K562 (cell line): ENCODE data around the gene ENDOV. TPM values are rescaled to one million over a fixed set of nuclear protein-coding genes. Genes with fewer than 3 reads are reported as not detected.

ENCODE experiments used
- ATAC-seq: fragments of 200-7000 bp; cut with Tn5 transposase; 3 replicates; pipeline ENCODE4 v1.9.1; 2020; ENCODE audit warnings: moderate library complexity
- BruUV-seq: library from RNA; stranded (reverse); fragments of 400-500 nt; replicated peaks from 2 replicates; lab custom pipeline; 2021; lab: Mats Ljungman, UMichigan
- CTCF ChIA-PET: fragments of 300-600 bp; formaldehyde crosslinking; extraction: SDS; loops from one replicate; lab custom pipeline; 2021; ENCODE audit warnings: low intra/inter-chr PET ratio; lab: Yijun Ruan, JAX
- POLR2A ChIA-PET: fragments of 300-600, 350-650 bp; sonication (Branson Sonifier 250); formaldehyde crosslinking; extraction: SDS; loops from one replicate; lab custom pipeline; 2021; ENCODE audit warnings: antibody characterized with exemption, inconsistent platforms; lab: Yijun Ruan, JAX
- DNase-seq, 4 experiments: peaks; one replicate each; pipeline versions ENCODE4 v3.0.0 to v3.0.0-alpha.2; 2011 to 2018; ENCODE audit warnings: low spot score in 3 of 4, mixed read lengths in 3 of 4; ENCODE audit errors: extremely low read depth in 1 of 4
- FAIRE-seq: peaks from 2 replicates; lab custom pipeline; 2011; peaks lifted over from hg19 to GRCh38; lab: Jason Lieb, UNC
- H2AFZ ChIP-seq: 2 replicates; pipeline ENCODE4 v1.6.0; 2011; ENCODE audit warnings: low read depth, low read length, control low read depth, inconsistent platforms
- H3K27ac ChIP-seq: fragments of 200-600 bp; 3 replicates; pipeline ENCODE4 v1.8.0; 2011; ENCODE audit warnings: low read depth, mild to moderate bottlenecking, control low read depth, inconsistent platforms, low read length, moderate library complexity, mixed read lengths; ENCODE audit errors: extremely low read depth
- H3K27me3 ChIP-seq, 2 experiments: fragments of 300-600 bp in 1 of 2; 2 replicates in 1 of 2; 3 replicates in 1 of 2; pipeline versions ENCODE4 v1.6.0 to v1.8.0; 2011; ENCODE audit warnings: inconsistent platforms in 2 of 2, low read length in 2 of 2, mild to moderate bottlenecking in 1 of 2, mixed read lengths in 1 of 2, moderate library complexity in 1 of 2; ENCODE audit not compliant: control insufficient read depth in 2 of 2, insufficient read depth in 2 of 2
- H3K36me3 ChIP-seq: fragments of 300-600 bp; 3 replicates; pipeline ENCODE4 v1.8.0; 2011; ENCODE audit warnings: mild to moderate bottlenecking, low read length, inconsistent platforms; ENCODE audit not compliant: control insufficient read depth, insufficient read depth
- H3K4me1 ChIP-seq, 2 experiments: fragments of 200-600 bp in 1 of 2; replicated peaks in 1 of 2; 2 replicates in 1 of 2; 3 replicates in 1 of 2; pipeline versions ENCODE4 v1.5.1 to v1.8.0; 2011; ENCODE audit warnings: inconsistent platforms in 2 of 2, low read length in 2 of 2, mild to moderate bottlenecking in 1 of 2, mixed read lengths in 1 of 2, moderate library complexity in 1 of 2; ENCODE audit not compliant: control insufficient read depth in 2 of 2, insufficient read depth in 2 of 2
- H3K4me2 ChIP-seq: 2 replicates; pipeline ENCODE4 v1.6.1; 2011; ENCODE audit warnings: low read length, control low read depth, inconsistent platforms, mixed read lengths; ENCODE audit not compliant: insufficient read depth
- H3K4me3 ChIP-seq: fragments of 200-600 bp; sonication (generic), shearing (Covaris generic); 2 replicates; pipeline ENCODE4 v1.5.1; 2016; ENCODE audit warnings: control low read depth, inconsistent platforms
- H3K79me2 ChIP-seq: fragments of 200-600 bp; 3 replicates; pipeline ENCODE4 v1.8.0; 2011; ENCODE audit warnings: low read length, inconsistent platforms; ENCODE audit not compliant: control insufficient read depth, insufficient read depth
- H3K9ac ChIP-seq, 2 experiments: 2 replicates each; pipeline versions ENCODE4 v1.6.0 to v1.6.1; 2011; ENCODE audit warnings: low read depth in 2 of 2, low read length in 2 of 2, control low read depth in 1 of 2, inconsistent platforms in 1 of 2, mild to moderate bottlenecking in 1 of 2, mixed read lengths in 1 of 2; ENCODE audit not compliant: insufficient read depth in 1 of 2
- H3K9me1 ChIP-seq: one replicate; pipeline ENCODE4 v1.6.0; 2011; ENCODE audit warnings: inconsistent platforms, mild to moderate bottlenecking, low read length, moderate library complexity; ENCODE audit not compliant: control insufficient read depth, insufficient read depth
- H3K9me3 ChIP-seq: replicated peaks from 2 replicates; pipeline ENCODE4 v1.5.1; 2011; ENCODE audit warnings: low read depth, low read length, inconsistent platforms; ENCODE audit not compliant: control insufficient read depth, insufficient read depth
- H4K20me1 ChIP-seq: replicated peaks from 2 replicates; pipeline ENCODE4 v1.6.1; 2011; ENCODE audit warnings: low read length, inconsistent platforms, mixed read lengths; ENCODE audit not compliant: control insufficient read depth, insufficient read depth
- PHF21A ChIP-seq: fragments of 450-650 bp; IDR thresholded peaks from 2 replicates; pipeline ENCODE4 v1.6.1; 2017; ENCODE audit warnings: low read depth, borderline replicate concordance
- TRIM28 ChIP-seq: fragments of 450-650 bp; IDR thresholded peaks from 2 replicates; pipeline ENCODE4 v1.6.1; 2017
- XRCC4 ChIP-seq: IDR thresholded peaks from one replicate; pipeline ENCODE4 v1.6.1; 2011; ENCODE audit not compliant: insufficient read depth, insufficient read length; ENCODE audit errors: extremely low read depth
- ZBTB33 ChIP-seq: sonication (generic); formaldehyde crosslinking; IDR thresholded peaks from 2 replicates; pipeline ENCODE4 v1.8.1; 2023; ENCODE audit warnings: mild to moderate bottlenecking, missing genetic modification reagents
- WGBS: fragments of 100-300 bp; shearing (Covaris generic); methylation state at CpG from one replicate; pipeline ENCODE4 v1.1.6; 2016; ENCODE audit warnings: low coverage, mixed read lengths; ENCODE audit not compliant: insufficient coverage; ENCODE audit errors: missing lambda C conversion rate; 5-methylcytosine and 5-hydroxymethylcytosine counted together
- in situ Hi-C: fragments of 300-500 bp; cut with MboI; formaldehyde crosslinking; loops from 4 replicates; pipeline ENCODE4 v1.15.0; 2018; ENCODE audit warnings: inconsistent platforms, mixed read lengths
- intact Hi-C: fragments of 100-400 bp; cut with micrococcal nuclease; formaldehyde crosslinking; loops from 2 replicates; pipeline ENCODE4 v1.14.2; 2022
- polyA plus RNA-seq, 8 experiments: library from polyadenylated mRNA; depleted of rRNA in 4 of 8; stranded (reverse) in 5 of 8; unstranded in 3 of 8; fragments of >200 nt; fragmentation: Nextera tagmentation in 2 of 8; fragmentation: Illumina TruSeq in 1 of 8; extraction: Ambion mirVana in 2 of 8; extraction: Trizol in 1 of 8; gene quantifications; 2 replicates each; pipeline versions ENCODE4 v1.2.1 to v1.2.3, GENCODE V29; 2011 to 2014; ENCODE audit warnings: inconsistent platforms in 1 of 8, missing spikeins in 1 of 8
- total RNA-seq, 7 experiments: library from RNA; depleted of rRNA in 6 of 7; stranded (reverse); fragments of >200 nt in 6 of 7; fragmentation: Illumina TruSeq in 2 of 7; extraction: Trizol in 2 of 7; gene quantifications; 2 replicates each; pipeline versions ENCODE4 v1.2.1 to v1.2.3, GENCODE V29; 2011 to 2021; ENCODE audit warnings: low replicate concordance in 1 of 7

The ENDOV gene
- total and polyA plus RNA-seq, 9 of the 15 experiments (the other 6 are each of a cell fraction or from before 2014, with no cell fraction given): 1.2 to 8.2 (median 3.7) TPM

GRCh38 chr17:80393241-80393890 lies 21.6 kb upstream of the ENDOV start:
- no peak overlapping the region for H2AFZ ChIP-seq
- no peak for FAIRE-seq
- H3K9me3 ChIP-seq: no peaks in the 10 kb centered on the region
- peaks cover 4 to 13% of the 10 kb centered on the region in 2 experiments; a peak in 3 of 5 replicates for H3K27me3 ChIP-seq
- no TSS peak for BruUV-seq
- H3K36me3 ChIP-seq: peaks cover 48% of the 10 kb centered on the region; the same call in 2 of the 3 replicates
- H3K9ac ChIP-seq: no peak overlapping the region
- 75% methylated on average over 13 of the region's 15 CpGs for WGBS
- in situ Hi-C loops (no loop called here), intact Hi-C loops (no loop called here)
- H4K20me1 ChIP-seq: no peaks in the 10 kb centered on the region
- TF ChIP-seq TRIM28: no peak
- no peak overlapping the region for H3K4me3 ChIP-seq
- DNase-seq: no peak
- ATAC-seq: no peak
- POLR2A ChIA-PET: interaction anchor here (1.5 kb wide), 1 partner anchor 249 kb away, joined by 4 read pairs; no protein-coding TSS in a partner anchor
- H3K27ac ChIP-seq: no peak overlapping the region
- no peaks in the 10 kb centered on the region for H3K79me2 ChIP-seq
- H3K9me1 ChIP-seq: peaks cover 2% of the 10 kb centered on the region
- no peaks in the 10 kb centered on the region for H3K4me1 ChIP-seq
- CTCF ChIA-PET: interaction anchor here (0.7 kb wide), 1 partner anchor 44 kb away, joined by 5 read pairs; no protein-coding TSS in a partner anchor
- no peak overlapping the region for H3K4me2 ChIP-seq

- TF ChIP-seq XRCC4 (no peak), ZBTB33 (no peak), PHF21A (no peak)
- WGBS: 42% methylated on average over 4 of the region's 4 CpGs
- Histone ChIP-seq H2AFZ (no peak overlapping the region), H3K4me3 (no peak overlapping the region), H3K9me1 (peaks cover 2% of the 10 kb centered on the region), H3K36me3 (peaks cover 42% of the 10 kb centered on the region; the same call in 2 of the 3 replicates), H3K27me3 (peaks cover 4 to 13% of the 10 kb centered on the region in 2 experiments; a peak in 3 of 5 replicates), H3K4me2 (no peak overlapping the region), H3K9ac (no peak overlapping the region), H3K9me3 (no peaks in the 10 kb centered on the region), H4K20me1 (no peaks in the 10 kb centered on the region), H3K4me1 (no peaks in the 10 kb centered on the region), H3K27ac (no peak overlapping the region), H3K79me2 (no peaks in the 10 kb centered on the region)
- ChIA-PET POLR2A (interaction anchor here (1.5 kb wide), 1 partner anchor 250 kb away, joined by 4 read pairs; no protein-coding TSS in a partner anchor), CTCF (no interaction called here)
- intact Hi-C loops (no loop called here), in situ Hi-C loops (no loop called here)
- BruUV-seq: no TSS peak
- FAIRE-seq: no peak
- ATAC-seq: no peak
- DNase-seq: no peak
These were observed 21.0 kb upstream of the ENDOV start for GRCh38 chr17:80393961-80394360.
